Raji (cell line): Measurements from ENCODE around the gene ABL2.

Source experiments
- POLR2A ChIP-seq: IDR thresholded peaks from 2 replicates; pipeline ENCODE4 v1.6.1; 2011; ENCODE audit warnings: low read depth, low read length, control low read depth; ENCODE audit not compliant: insufficient read depth

Gene ABL2

GRCh38 chr1:179124873-179125272 is 104.6 kb downstream of the ABL2 start:
- TF ChIP-seq POLR2A = no peak

- TF ChIP-seq POLR2A = no peak
Observed at GRCh38 chr1:179121159-179121938, 108.1 kb downstream of the ABL2 start.

DNA sequence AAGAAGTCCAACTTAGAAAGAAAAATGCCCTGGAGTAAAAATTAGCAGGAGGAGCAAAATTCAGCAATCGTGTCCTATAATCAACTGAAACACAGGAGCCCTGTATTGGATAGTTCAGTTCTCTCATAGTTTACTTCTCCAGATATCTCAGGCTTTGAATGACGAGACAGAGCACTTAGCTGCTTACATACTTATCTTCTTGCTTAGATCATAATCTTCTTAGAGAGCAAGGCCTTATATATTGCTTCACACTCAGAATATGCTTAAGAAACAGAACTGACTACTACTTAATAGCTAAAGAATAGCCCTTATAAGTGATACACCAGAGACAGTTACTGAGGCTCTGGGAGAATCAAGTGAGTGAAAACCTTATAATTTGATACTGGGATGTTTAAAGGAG is 108.7 kb downstream of the ABL2 start:
- TF ChIP-seq POLR2A = no peak

- no peak for TF ChIP-seq POLR2A
Observed at GRCh38 chr1:179119513-179119912, 110.0 kb downstream of the ABL2 start.

DNA sequence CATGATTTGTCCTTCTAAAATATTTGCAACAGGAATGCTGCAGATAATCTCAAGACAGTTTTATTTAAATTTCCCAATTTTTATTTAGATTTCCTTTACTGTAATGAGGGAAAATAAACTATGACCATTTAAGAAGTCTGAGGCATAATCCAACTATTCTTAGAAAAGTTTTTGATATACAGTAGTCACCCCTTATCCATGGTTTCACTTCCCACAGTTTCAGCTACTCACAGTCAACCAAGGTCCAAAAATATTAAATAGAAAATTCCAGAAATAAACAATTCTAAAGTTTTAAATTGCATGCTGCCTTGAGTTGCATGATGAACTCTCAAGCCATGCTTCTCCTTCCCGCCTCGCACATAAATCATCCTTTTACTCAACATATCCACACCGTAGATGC is 114.3 kb downstream of the ABL2 start:
- no peak for TF ChIP-seq POLR2A

DNA sequence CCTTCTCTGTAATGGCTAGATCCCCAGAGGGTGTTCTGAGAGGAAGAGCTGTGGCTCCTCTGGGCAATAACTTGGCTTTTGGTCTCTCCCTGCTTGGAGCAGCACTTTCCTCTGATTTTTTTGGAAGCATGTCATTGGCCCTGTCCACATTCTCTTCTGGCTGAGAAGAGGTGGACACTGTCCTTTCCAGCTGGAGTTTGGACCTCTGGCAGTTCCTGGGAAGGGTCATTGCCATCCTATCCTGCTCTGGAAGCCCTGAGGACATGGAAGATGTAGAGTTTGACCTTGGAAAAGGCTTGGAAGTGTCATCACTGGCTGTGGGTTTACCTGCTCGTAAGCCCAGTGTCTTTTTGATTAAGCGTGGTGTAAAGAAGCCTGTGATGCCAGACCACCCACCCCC is 120.8 kb downstream of the ABL2 start:
- TF ChIP-seq POLR2A = no peak

DNA sequence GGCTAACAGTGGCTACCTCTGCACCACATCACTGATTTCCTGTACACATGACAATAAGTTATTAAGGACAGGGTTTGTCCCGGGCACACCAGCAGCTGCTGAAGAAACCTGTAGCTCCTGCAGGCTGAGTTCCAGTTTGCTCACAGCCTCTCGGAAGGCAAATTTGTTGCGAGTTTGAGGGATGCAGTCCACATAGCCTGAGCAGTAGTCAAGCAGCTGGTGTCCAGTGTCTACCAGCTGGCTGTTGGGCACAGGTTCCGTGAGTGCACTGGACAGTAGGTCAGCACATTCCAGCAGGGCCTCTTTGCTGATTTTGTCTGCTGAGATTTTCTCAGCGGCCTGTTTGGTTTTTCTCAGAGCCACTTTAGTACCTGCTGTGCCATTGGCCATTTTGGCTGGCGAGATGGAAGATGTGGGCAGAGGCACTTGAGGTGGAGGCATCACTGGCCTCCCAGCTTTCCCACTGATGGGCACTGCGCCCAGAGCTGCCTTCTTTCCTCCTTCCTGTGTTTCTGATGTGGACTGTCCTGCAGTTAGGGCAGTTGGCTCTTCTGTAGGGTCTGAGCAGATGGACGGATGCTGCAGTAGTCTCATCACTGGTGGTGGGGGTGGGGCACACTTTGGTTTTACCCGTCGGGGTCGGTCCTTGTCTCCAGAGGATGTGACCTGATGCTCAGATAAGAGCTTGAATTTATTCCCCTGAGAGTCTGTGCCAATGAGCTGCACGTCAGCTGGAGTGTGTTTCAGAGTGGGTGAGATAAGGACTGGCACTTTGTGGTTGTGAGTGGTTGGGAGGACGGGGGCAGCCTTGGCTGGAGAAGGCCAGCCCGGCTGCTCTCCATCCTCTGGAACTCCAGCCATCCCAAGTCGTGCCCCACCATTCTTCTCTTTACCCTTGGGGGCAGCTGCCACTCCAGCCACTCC is 121.5 kb downstream of the ABL2 start:
- TF ChIP-seq POLR2A = no peak

DNA sequence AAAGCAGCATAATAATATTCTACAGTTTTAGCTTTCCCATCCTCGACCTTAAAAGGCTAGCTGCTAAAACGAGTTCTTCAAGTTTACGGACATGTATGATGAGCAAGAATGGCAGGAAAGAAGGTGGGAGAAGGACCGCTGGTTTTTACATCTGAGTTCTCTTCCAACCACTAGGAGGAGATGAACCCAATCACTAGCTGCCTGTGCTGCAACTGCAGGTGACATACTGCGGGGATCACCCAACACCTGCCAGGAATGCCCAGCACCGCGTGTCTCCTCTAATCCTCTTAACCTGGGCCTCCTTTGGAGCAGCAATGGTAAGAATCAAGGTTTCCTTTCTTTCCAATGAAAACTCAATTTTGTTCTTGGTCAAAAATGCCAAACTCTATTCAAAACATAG is 124.1 kb downstream of the ABL2 start:
- TF ChIP-seq POLR2A = no peak

DNA sequence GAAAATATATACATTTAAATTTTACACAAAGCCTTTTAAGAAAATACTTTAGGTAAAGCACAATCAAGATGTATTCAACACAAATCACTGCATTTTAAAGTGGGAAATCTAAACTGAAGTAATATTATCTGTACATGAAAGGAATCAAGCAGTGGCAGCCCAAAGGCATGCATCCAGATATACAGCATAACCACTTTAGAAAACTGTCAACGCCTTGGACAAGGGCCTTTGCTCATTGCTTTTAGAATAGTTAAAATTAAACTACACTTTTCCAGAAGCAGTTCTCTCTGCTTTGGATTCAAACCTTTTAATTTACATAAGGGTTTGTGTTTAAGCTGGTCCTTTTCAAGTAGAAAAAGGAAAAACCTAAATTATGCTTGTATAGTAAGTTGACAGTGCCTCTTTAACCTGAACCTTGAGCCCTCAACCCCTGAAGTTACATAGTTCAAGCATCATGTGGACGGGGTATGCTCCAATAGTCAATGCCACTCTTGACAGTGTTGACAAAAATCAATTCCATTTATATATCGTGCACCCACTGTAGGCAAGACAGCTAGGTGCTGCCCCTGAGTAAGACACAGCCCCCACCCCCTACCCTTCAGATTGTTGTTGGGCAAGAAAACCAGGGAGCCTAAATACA is 124.7 kb downstream of the ABL2 start:
- TF ChIP-seq POLR2A = no peak

- TF ChIP-seq POLR2A = no peak
Observed at GRCh38 chr1:179103999-179104398, 125.5 kb downstream of the ABL2 start.

GRCh38 chr1:179101566-179101965 is 127.9 kb downstream of the ABL2 start:
- no peak for TF ChIP-seq POLR2A

GRCh38 chr1:179099891-179100290 is 129.6 kb downstream of the ABL2 start:
- TF ChIP-seq POLR2A = no peak

GRCh38 chr1:179095924-179096323 is 133.6 kb downstream of the ABL2 start:
- no peak for TF ChIP-seq POLR2A

- no peak for TF ChIP-seq POLR2A
Observed at GRCh38 chr1:179095377-179095776, 134.1 kb downstream of the ABL2 start.

GRCh38 chr1:179094818-179095217 is 134.7 kb downstream of the ABL2 start:
- TF ChIP-seq POLR2A = no peak
